Measurements from ENCODE around the gene PLPPR2. TPM values are rescaled to one million over a fixed set of nuclear protein-coding genes. Genes with fewer than 3 reads are reported as not detected.

PLPPR2 gene
- polyA plus RNA-seq, 3 donors = 35.0 to 99.4 (median 45.5) TPM

GRCh38 chr19:11325544-11325943 is 29.7 kb upstream of the PLPPR2 start:
- H4K20me1 ChIP-seq (ENCODE audit: insufficient read depth, low read length) = peaks cover 13% of the 10 kb centered on the region
- Mint-ChIP-seq H3K9me3 (peaks cover 0 to 5% (median 0%) of the 10 kb centered on the region in 7 donors), H3K27ac (peak overlapping the region; percentile 91 to 99 (median 99)), H3K4me1 (peaks cover 63% of the 10 kb centered on the region), H3K4me3 (no peak overlapping the region), H3K36me3 (peaks cover 38 to 84% of the 10 kb centered on the region in 2 donors), H3K27me3 (ENCODE audit: low read depth in 3 of 3) (peaks cover 0 to 4% (median 2%) of the 10 kb centered on the region in 3 donors)
- 100% methylated on average over 2 of the region's 7 CpGs for WGBS (ENCODE audit: insufficient coverage)
- no peak overlapping the region for H3K9ac ChIP-seq (ENCODE audit: insufficient read depth, low read length, poor library complexity, severe bottlenecking)
- peak overlapping the region; percentile 94 to 97 for H3K27ac ChIP-seq (ENCODE audit: low read depth in 1 of 2, low read length in 2 of 2)
- H3K4me2 ChIP-seq (replicated peaks; ENCODE audit: extremely low read depth, low read length, poor library complexity, severe bottlenecking) = no peak overlapping the region
- H3K4me3 ChIP-seq (replicated peaks in 1 of 3; ENCODE audit: low read depth in 2 of 3, low read length in 3 of 3) = no peak overlapping the region
- H3K79me2 ChIP-seq (ENCODE audit: insufficient read depth, low read length) = peaks cover 69% of the 10 kb centered on the region
- H3K27me3 ChIP-seq (ENCODE audit: control insufficient read depth in 2 of 2, insufficient read depth in 2 of 2, low read length in 2 of 2) = no peaks in the 10 kb centered on the region
- no peak for DNase-seq
- TF ChIP-seq, protein P1, sequence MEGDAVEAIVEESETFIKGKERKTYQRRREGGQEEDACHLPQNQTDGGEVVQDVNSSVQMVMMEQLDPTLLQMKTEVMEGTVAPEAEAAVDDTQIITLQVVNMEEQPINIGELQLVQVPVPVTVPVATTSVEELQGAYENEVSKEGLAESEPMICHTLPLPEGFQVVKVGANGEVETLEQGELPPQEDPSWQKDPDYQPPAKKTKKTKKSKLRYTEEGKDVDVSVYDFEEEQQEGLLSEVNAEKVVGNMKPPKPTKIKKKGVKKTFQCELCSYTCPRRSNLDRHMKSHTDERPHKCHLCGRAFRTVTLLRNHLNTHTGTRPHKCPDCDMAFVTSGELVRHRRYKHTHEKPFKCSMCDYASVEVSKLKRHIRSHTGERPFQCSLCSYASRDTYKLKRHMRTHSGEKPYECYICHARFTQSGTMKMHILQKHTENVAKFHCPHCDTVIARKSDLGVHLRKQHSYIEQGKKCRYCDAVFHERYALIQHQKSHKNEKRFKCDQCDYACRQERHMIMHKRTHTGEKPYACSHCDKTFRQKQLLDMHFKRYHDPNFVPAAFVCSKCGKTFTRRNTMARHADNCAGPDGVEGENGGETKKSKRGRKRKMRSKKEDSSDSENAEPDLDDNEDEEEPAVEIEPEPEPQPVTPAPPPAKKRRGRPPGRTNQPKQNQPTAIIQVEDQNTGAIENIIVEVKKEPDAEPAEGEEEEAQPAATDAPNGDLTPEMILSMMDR (IDR thresholded peaks at IDR 0.05) = no peak
- peaks cover 60 to 67% of the 10 kb centered on the region in 2 donors for H3K4me1 ChIP-seq (ENCODE audit: control insufficient read depth in 1 of 2, insufficient read depth in 2 of 2, low read length in 2 of 2)
- H3K36me3 ChIP-seq (replicated peaks in 1 of 2; ENCODE audit: control insufficient read depth in 1 of 2, insufficient read depth in 2 of 2, low read length in 2 of 2) = peaks cover 47 to 55% of the 10 kb centered on the region in 2 donors
- H3K9me3 ChIP-seq (replicated peaks in 1 of 2; ENCODE audit: control insufficient read depth in 1 of 2, insufficient read depth in 1 of 2, low read length in 2 of 2) = no peaks in the 10 kb centered on the region
- no peak overlapping the region for H2AFZ ChIP-seq (ENCODE audit: insufficient read depth, low read depth, low read length, poor library complexity, severe bottlenecking)
- intact Hi-C loops (cut with micrococcal nuclease) = loop anchor here in 1 of 2 donors (2.0 to 10.0 kb wide), 3 partner anchors 13 to 239 kb away; partner anchors contain the start of genes RAB3D and SWSAP1

GRCh38 chr19:11330127-11330526 is 25.1 kb upstream of the PLPPR2 start:
- H3K27me3 Mint-ChIP-seq (ENCODE audit: low read depth in 3 of 3) = peaks cover 0 to 2% (median 0%) of the 10 kb centered on the region in 3 donors
- Histone ChIP-seq H3K4me2 (replicated peaks; ENCODE audit: extremely low read depth, low read length, poor library complexity, severe bottlenecking) (no peak overlapping the region), H3K9ac (ENCODE audit: insufficient read depth, low read length, poor library complexity, severe bottlenecking) (no peak overlapping the region), H3K9me3 (replicated peaks in 1 of 2; ENCODE audit: control insufficient read depth in 1 of 2, insufficient read depth in 1 of 2, low read length in 2 of 2) (no peaks in the 10 kb centered on the region), H3K36me3 (replicated peaks in 1 of 2; ENCODE audit: control insufficient read depth in 1 of 2, insufficient read depth in 2 of 2, low read length in 2 of 2) (peaks cover 86 to 94% of the 10 kb centered on the region in 2 donors), H4K20me1 (ENCODE audit: insufficient read depth, low read length) (peaks cover 58% of the 10 kb centered on the region), H2AFZ (ENCODE audit: insufficient read depth, low read depth, low read length, poor library complexity, severe bottlenecking) (no peak overlapping the region), H3K4me1 (ENCODE audit: control insufficient read depth in 1 of 2, insufficient read depth in 2 of 2, low read length in 2 of 2) (peaks cover 19 to 29% of the 10 kb centered on the region in 2 donors), H3K27ac (ENCODE audit: low read depth in 1 of 2, low read length in 2 of 2) (no peak overlapping the region), H3K79me2 (ENCODE audit: insufficient read depth, low read length) (peaks cover 90% of the 10 kb centered on the region), H3K27me3 (ENCODE audit: control insufficient read depth in 2 of 2, insufficient read depth in 2 of 2, low read length in 2 of 2) (no peaks in the 10 kb centered on the region), H3K4me3 (replicated peaks in 1 of 3; ENCODE audit: low read depth in 2 of 3, low read length in 3 of 3) (no peak overlapping the region)
- intact Hi-C loops (cut with micrococcal nuclease) = loop anchor here in 1 of 2 donors (5.0 kb wide), 1 partner anchor 33 kb away; the partner anchor contains the start of gene TSPAN16
- H3K36me3 Mint-ChIP-seq = peaks cover 61 to 96% of the 10 kb centered on the region in 2 donors
- no peak overlapping the region for H3K4me3 Mint-ChIP-seq
- H3K9me3 Mint-ChIP-seq = peaks cover 0 to 2% (median 0%) of the 10 kb centered on the region in 7 donors
- TF ChIP-seq, protein P1 (IDR thresholded peaks at IDR 0.05) = no peak
- DNase-seq = no peak
- WGBS (ENCODE audit: insufficient coverage) = 100% methylated on average over 1 of the region's 4 CpGs
- peak overlapping the region in 4 of 7 donors; percentile 31 to 50 (median 46) for H3K27ac Mint-ChIP-seq
- H3K4me1 Mint-ChIP-seq = peaks cover 17% of the 10 kb centered on the region
